Sciatic nerve (tissue), 2 donors: ENCODE measurements around the gene APP. TPM values are rescaled to one million over a fixed set of nuclear protein-coding genes. Genes with fewer than 3 reads are reported as not detected.
A peak's percentile ranks its signal among the peaks of the same experiment; 100 is the strongest.

Experiments
- ATAC-seq: fragments of 200-7000 bp; cut with Tn5 transposase; one replicate; pipeline ENCODE4 v1.9.1; 2020; ENCODE audit warnings: mild to moderate bottlenecking, moderate library complexity
- DNase-seq: peaks from one replicate; pipeline ENCODE4 v3.0.0-alpha.2; 2020; ENCODE audit warnings: low spot score
- intact Hi-C: fragments of 100-400 bp; cut with DNase I; formaldehyde crosslinking; loops from one replicate; pipeline ENCODE4 v1.14.2; 2022
- total RNA-seq: library from RNA; stranded (reverse); fragmentation: NEBNext Ultra II Directional; extraction: Animal tissue kit (Norgen Biotek cat#: 25700); gene quantifications from one replicate; pipeline ENCODE4 v1.2.1, GENCODE V29; 2021
- donor health status: DM: no; HTN: no; CAD: no.
- donor health status: DM: no; HTN: no; CAD: no.

The APP gene
- total RNA-seq = 497 TPM

DNA sequence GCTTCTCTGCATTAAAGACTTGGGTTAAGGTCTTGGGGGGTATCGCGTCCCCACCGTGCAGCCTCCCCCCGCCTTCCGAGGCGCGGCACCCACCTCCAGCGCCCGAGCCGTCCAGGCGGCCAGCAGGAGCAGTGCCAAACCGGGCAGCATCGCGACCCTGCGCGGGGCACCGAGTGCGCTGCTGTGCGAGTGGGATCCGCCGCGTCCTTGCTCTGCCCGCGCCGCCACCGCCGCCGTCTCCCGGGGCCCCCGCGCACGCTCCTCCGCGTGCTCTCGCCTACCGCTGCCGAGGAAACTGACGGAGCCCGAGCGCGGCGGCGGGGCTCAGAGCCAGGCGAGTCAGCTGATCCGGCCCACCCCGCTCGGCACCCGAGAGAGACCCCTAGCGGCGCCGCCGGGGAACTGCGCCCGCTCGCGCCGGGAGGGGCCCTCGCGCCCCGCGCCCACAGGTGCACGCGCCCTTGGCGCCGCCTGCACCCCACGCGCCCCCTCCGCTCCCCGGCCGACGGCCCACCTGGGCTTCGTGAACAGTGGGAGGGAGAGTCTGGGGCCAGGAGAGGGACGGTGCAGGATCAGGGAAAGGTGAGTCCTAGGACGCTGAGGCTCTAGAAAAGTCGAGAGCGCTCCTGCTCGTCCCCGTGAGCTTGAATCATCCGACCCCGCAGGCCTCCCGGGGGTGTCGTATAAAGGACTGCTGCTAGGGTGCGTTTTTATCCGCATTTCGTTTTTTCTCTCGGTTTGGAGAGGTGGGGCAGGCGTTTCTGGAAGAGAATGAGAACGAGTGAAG is at the start of gene APP:
Gene APP (minus strand): TSS at position 300 of the 787 bp plus-strand sequence. CDS start 150 bp downstream, at position 150.
- ATAC-seq (peak; percentile 82), DNase-seq (peak; percentile 93)
- intact Hi-C loops = loop anchor here (5.0 to 10.0 kb wide), 2 partner anchors 156 to 273 kb away; no protein-coding TSS in a partner anchor

DNA sequence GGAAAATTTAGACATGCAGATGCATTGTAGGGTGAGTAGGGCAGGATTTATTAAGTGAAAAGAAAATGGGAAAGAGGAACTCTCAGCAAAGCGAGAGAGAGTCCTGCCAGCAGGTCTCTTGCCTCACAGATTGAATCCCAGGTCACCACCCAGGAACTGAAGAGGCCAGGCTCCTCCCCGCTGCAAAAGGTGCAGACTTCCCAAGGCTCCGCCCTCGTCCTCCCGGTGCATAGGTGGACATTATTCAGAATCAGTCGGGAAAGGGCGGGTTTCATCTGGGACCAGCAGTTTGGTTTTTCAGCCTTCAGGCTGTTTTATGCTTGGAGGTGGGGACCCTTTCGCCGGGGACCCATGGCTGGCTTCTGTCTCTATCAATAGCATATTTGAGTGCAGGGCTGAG is 41.6 kb upstream of the APP start:
- DNase-seq = no peak
- intact Hi-C loops = no loop called here
- no peak for ATAC-seq

DNA sequence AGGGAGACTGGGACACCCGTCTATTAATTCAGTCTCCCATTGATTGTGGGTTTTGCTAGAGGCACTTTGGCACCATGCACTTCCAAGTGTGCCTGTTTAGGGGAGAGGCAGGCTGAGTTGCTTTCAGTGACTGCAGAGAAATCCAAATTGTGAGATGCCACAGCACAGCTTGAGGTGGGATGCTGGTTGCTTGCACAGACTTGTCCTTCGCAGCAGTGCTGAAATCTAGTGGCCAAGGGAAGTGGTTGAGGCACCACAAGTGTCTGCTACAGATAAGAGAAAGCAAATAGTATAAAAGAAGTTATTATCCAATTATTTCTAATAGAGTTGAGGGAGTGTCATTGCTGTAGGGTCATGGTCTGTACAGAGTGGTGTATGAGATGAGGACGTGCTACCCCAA is 40.0 kb upstream of the APP start:
- intact Hi-C loops = no loop called here
- ATAC-seq (no peak), DNase-seq (no peak)

DNA sequence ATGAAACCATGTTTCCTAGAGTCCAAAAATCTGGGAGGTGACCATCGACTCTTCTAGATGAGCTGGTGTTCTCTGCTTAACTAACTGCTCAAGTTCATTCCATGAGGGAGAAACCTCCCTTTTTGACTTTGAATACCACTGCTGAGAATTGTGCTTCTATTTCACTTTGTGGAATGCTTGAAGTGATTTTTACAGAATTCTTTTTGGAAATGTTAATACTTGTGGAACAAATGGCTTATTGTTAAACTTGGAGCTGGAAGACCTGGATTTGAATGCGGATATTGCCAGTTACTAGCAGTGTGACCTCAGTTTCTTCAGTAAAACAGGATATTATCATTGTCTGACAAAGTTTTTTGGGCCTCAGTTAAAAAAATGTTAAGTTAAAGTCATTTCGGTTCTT is 36.5 kb upstream of the APP start:
- intact Hi-C loops = no loop called here
- ATAC-seq (no peak), DNase-seq (no peak)

- ATAC-seq = no peak
- no peak for DNase-seq
- intact Hi-C loops = no loop called here
These were observed 28.9 kb upstream of the APP start for GRCh38 chr21:26199456-26199855.

DNA sequence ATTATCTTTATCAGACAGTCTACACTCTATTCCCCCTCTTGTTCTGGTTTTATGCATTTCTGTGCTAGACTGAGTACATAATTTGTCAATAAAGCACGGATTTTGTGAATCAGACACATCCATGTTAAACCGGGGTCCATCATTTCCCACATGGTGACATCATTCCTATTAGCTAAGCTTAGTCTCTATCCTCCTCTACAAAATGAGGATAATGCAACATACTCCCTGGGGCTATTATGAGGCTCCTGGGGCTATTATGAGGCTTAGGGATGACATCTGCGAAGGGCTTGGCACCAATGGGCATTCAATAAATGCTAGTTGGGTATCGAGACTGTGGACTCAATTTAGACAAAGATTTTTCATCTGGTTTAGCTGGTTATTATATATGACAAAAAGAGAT is 25.1 kb upstream of the APP start:
- no peak for ATAC-seq
- intact Hi-C loops = no loop called here
- DNase-seq = no peak

GRCh38 chr21:26194811-26195251 is 24.3 kb upstream of the APP start:
- ATAC-seq = no peak
- DNase-seq = no peak
- intact Hi-C loops = no loop called here

- DNase-seq = no peak
- no peak for ATAC-seq
- intact Hi-C loops = no loop called here
These were observed 23.8 kb upstream of the APP start for GRCh38 chr21:26194326-26194725.

- intact Hi-C loops = no loop called here
- ATAC-seq = no peak
- DNase-seq = no peak
These were observed 21.0 kb upstream of the APP start for GRCh38 chr21:26191609-26192008.

GRCh38 chr21:26188422-26188821 is 17.9 kb upstream of the APP start:
- intact Hi-C loops = no loop called here
- DNase-seq (no peak), ATAC-seq (no peak)

- intact Hi-C loops = no loop called here
- DNase-seq (no peak), ATAC-seq (no peak)
These were observed 14.9 kb upstream of the APP start for GRCh38 chr21:26185446-26185845.

- no peak for ATAC-seq
- intact Hi-C loops = no loop called here
- DNase-seq = no peak
These were observed 14.5 kb upstream of the APP start for GRCh38 chr21:26185021-26185420.

DNA sequence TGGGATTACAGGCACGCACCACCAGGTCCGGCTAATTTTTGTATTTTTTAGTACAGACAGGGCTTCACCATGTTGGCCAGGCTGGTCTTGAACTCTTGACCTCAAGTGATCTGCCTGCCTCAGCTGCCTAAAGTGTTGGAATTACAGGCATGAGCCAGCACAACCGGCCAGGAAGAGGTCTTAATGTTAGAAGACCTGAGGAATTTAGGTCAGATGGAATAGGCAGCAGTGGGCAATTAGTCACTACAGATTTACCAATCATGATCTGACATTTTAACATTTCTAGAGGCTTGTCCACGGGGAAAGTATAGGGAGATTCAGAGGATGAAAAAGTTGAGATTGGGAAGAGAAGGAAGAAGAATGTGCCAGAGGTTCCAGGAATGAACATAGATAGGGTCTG is 8.9 kb upstream of the APP start:
- no peak for DNase-seq
- ATAC-seq = no peak
- intact Hi-C loops = loop anchor here (10.0 kb wide), 1 partner anchor 165 kb away; no protein-coding TSS in a partner anchor

DNA sequence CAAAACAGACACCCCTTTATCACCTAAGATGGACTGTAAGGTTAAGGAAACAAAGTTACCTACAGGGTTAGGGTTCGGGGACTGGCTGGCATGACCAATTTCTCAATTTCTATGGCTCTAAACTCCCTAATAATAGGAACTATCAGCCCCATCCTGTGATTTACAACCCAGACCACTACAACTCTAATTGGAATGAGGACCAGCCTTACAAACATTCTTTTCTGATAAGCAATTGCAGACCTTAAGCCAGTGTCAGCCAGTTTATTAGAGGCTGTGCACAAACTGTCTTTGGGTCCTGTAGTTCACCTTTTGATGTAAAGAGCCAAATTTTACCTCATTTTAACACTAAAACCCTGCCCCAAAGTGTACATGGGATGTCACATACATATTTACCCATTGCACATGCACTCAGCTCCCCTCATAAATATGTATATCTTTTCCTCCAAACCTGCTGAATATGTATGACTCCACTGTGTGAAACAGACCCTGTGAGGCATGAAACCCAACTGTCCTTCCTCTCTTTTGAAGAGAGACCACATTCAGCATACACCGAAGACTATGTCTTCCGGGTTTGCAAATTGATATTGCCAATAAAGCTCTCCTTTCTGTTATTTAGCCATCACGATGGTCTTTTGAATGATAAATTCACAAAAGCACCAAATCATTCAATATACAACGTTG is 7.3 kb upstream of the APP start:
- intact Hi-C loops = loop anchor here (10.0 kb wide), 1 partner anchor 163 kb away; no protein-coding TSS in a partner anchor
- ATAC-seq (no peak), DNase-seq (no peak)

GRCh38 chr21:26177187-26177586 is 6.6 kb upstream of the APP start:
- intact Hi-C loops = loop anchor here (10.0 kb wide), 1 partner anchor 162 kb away; no protein-coding TSS in a partner anchor
- ATAC-seq = peak; percentile 13
- no peak for DNase-seq

DNA sequence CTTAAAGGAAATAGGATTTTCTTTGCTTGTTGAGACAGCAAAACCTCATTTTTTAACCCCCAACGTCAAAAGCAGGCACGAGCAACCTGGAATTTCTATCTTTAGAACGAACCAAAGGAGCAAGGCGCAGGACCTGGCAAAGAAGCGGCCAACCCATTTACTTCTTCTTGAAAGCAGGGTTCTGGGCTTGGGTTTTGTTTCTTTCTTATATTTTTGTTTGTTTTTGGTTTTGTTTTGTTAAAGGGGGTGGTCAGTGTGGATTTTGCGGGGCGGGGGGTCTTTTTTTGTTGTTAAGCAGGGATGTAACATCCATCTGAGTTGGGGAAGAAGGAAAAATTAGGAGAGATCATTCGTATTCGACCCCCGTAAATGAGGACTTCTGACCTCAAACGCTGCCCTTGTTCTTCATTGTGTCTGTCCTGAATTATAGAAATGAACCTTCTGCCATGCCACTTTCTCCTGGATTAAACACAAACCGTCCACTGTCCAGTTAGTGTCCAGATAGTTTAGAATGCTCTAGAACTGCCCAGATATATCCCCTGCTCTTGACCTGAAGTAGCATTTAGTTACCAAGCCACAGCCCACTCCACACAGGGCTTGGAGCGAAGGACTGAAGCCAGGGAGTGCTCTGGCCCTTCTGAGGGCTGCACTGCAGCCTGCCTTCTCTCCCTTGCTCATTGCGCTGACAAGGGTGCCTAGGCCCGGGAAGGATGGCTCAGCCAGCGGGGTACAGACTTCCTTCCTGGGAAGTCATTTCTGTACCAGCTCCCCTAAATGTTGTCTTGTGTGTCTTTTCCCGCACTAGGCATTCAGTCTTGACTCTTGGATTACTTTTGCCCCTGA is 909 bp upstream of the APP start:
- no peak for DNase-seq

DNA sequence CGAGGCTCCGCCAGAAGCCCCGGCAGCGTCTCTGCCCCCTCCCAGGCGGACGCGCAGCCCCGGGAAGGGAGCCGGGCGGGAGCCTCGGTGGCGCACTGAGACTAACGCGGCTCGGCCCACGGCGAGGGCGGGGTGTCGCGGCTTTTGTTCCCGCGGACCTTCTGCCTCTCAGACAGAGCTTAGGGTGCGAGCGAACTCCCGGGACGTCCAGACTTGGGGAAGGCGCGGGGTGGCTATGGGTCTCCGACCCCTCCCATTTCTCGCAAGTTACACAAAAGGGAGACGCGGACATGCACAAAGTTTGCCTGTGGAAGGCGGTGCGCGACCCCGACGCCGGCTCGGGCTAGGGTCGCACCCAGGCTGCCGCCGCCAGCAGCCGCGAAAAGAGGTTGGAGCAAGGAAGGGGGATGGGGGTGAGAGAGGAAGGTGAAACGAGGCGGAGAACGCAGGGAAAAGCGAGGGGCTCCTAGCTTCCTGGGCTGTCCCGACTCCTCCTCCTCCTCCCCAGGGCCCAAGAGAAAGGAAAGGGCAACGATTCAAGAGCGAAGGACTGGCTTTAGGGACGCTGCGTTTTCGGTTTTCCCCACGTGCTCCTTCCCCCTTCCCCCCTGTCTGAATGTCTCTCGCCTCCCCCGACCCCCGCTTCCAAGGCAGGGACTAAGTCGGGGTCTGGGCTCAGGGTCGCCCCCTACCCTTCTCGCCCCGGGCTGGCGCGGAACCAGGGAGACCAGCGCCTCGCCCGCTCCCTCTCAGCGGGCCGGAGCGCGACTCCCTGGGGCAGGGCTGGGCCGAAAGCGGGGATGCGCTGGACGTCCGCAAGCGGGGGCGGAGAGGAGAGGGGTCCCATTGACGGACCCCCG is 729 bp downstream of the APP start:
- DNase-seq (peak; percentile 75), ATAC-seq (peak; percentile 80)
- intact Hi-C loops = loop anchor here (5.0 to 10.0 kb wide), 2 partner anchors 155 to 273 kb away; no protein-coding TSS in a partner anchor

More for the DNA sequence above, 909 bp upstream of the APP start:
- intact Hi-C loops = loop anchor here (5.0 to 10.0 kb wide), 2 partner anchors 157 to 274 kb away; no protein-coding TSS in a partner anchor
- no peak for ATAC-seq

DNA sequence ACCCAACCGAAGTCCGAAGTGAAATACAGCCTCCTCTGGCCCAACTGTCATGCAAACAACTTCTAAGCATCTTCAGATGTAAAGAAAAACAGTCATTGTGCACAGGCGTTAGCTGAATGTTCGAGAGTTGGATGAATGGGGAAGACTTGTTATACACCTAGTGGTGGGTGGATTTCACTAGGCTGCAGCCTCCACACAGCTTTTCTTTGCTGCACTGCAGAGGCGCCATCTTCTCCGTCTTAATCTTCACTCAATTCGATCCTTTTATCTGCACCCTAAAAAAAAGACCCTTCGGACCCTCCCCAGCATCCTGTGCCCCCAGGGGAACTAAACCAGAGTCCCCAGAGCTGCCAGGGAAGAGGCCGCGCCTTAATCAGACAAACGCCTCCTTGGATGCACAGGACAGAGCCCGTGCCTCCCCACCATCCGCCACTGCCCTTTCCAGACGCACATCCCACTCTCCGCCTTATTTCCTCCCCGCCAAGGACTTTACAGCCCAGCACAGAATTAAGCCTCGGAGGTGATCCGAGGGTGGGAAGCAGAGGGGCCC is 1.4 kb downstream of the APP start:
- intact Hi-C loops = no loop called here
- DNase-seq = peak; percentile 66
- ATAC-seq = peak; percentile 81
